ENCODE results near the gene LDB2. TPM values are rescaled to one million over a fixed set of nuclear protein-coding genes. Genes with fewer than 3 reads are reported as not detected.

The LDB2 gene
- total and polyA plus RNA-seq, 2 donors from 2014 or later: 26.9 to 59.9 TPM

- no peaks in the 10 kb centered on the region for H3K27me3 ChIP-seq (ENCODE audit: control insufficient read depth, insufficient read depth, low read length)
- no peak for TF ChIP-seq CTCF (IDR thresholded peaks at IDR 0.05; ENCODE audit: borderline replicate concordance, extremely low read depth, insufficient read depth)
- FAIRE-seq (no peak), DNase-seq (no peak)
- intact Hi-C loops (cut with DNase I): no loop called here
- H3K9me3 ChIP-seq (ENCODE audit: control insufficient read depth in 2 of 3, insufficient read depth in 1 of 3, low read length in 3 of 3): no peaks in the 10 kb centered on the region
- no peak overlapping the region for H3K9ac ChIP-seq (ENCODE audit: low read length in 3 of 3)
- no peaks in the 10 kb centered on the region for H3K4me1 ChIP-seq (ENCODE audit: control insufficient read depth in 2 of 3, insufficient read depth in 2 of 3, low read depth in 1 of 3, low read length in 3 of 3)
- H3K36me3 ChIP-seq (ENCODE audit: control insufficient read depth in 2 of 3, insufficient read depth in 3 of 3, low read length in 3 of 3): no peaks in the 10 kb centered on the region
- no peak overlapping the region for H3K4me3 ChIP-seq (ENCODE audit: low read length in 3 of 3)
- H3K27ac ChIP-seq (ENCODE audit: low read depth in 2 of 2, low read length in 2 of 2): no peak overlapping the region
These were observed 169.1 kb downstream of the LDB2 start for GRCh38 chr4:16729336-16729735.

- intact Hi-C loops (cut with DNase I): no loop called here
These were observed 169.6 kb downstream of the LDB2 start for GRCh38 chr4:16728849-16729248.

GRCh38 chr4:16728111-16728510 is 170.3 kb downstream of the LDB2 start:
- Histone ChIP-seq H3K27ac (ENCODE audit: low read depth in 2 of 2, low read length in 2 of 2) (no peak overlapping the region), H3K36me3 (ENCODE audit: control insufficient read depth in 2 of 3, insufficient read depth in 3 of 3, low read length in 3 of 3) (no peaks in the 10 kb centered on the region), H3K9me3 (ENCODE audit: control insufficient read depth in 2 of 3, insufficient read depth in 1 of 3, low read length in 3 of 3) (no peaks in the 10 kb centered on the region), H3K9ac (ENCODE audit: low read length in 3 of 3) (no peak overlapping the region), H3K4me1 (ENCODE audit: control insufficient read depth in 2 of 3, insufficient read depth in 2 of 3, low read depth in 1 of 3, low read length in 3 of 3) (no peaks in the 10 kb centered on the region), H3K4me3 (ENCODE audit: low read length in 3 of 3) (no peak overlapping the region), H3K27me3 (ENCODE audit: control insufficient read depth, insufficient read depth, low read length) (no peaks in the 10 kb centered on the region)
- intact Hi-C loops (cut with DNase I): no loop called here
- TF ChIP-seq CTCF (IDR thresholded peaks at IDR 0.05; ENCODE audit: borderline replicate concordance, extremely low read depth, insufficient read depth): no peak
- no peak for DNase-seq
- no peak for FAIRE-seq

More at GRCh38 chr4:16728849-16729248, 169.6 kb downstream of the LDB2 start:
- Histone ChIP-seq H3K36me3 (ENCODE audit: control insufficient read depth in 2 of 3, insufficient read depth in 3 of 3, low read length in 3 of 3) (no peaks in the 10 kb centered on the region), H3K27me3 (ENCODE audit: control insufficient read depth, insufficient read depth, low read length) (no peaks in the 10 kb centered on the region), H3K4me3 (ENCODE audit: low read length in 3 of 3) (no peak overlapping the region), H3K9me3 (ENCODE audit: control insufficient read depth in 2 of 3, insufficient read depth in 1 of 3, low read length in 3 of 3) (no peaks in the 10 kb centered on the region), H3K27ac (ENCODE audit: low read depth in 2 of 2, low read length in 2 of 2) (no peak overlapping the region), H3K4me1 (ENCODE audit: control insufficient read depth in 2 of 3, insufficient read depth in 2 of 3, low read depth in 1 of 3, low read length in 3 of 3) (no peaks in the 10 kb centered on the region), H3K9ac (ENCODE audit: low read length in 3 of 3) (no peak overlapping the region)
- DNase-seq (no peak), FAIRE-seq (no peak)
- TF ChIP-seq CTCF (IDR thresholded peaks at IDR 0.05; ENCODE audit: borderline replicate concordance, extremely low read depth, insufficient read depth): no peak

- no peak for FAIRE-seq
- H3K4me1 ChIP-seq (ENCODE audit: control insufficient read depth in 2 of 3, insufficient read depth in 2 of 3, low read depth in 1 of 3, low read length in 3 of 3): no peaks in the 10 kb centered on the region
- intact Hi-C loops (cut with DNase I): no loop called here
- TF ChIP-seq CTCF (IDR thresholded peaks at IDR 0.05; ENCODE audit: borderline replicate concordance, extremely low read depth, insufficient read depth): no peak
- DNase-seq: no peak
- H3K27ac ChIP-seq (ENCODE audit: low read depth in 2 of 2, low read length in 2 of 2): no peak overlapping the region
- no peak overlapping the region for H3K9ac ChIP-seq (ENCODE audit: low read length in 3 of 3)
- no peak overlapping the region for H3K4me3 ChIP-seq (ENCODE audit: low read length in 3 of 3)
- H3K36me3 ChIP-seq (ENCODE audit: control insufficient read depth in 2 of 3, insufficient read depth in 3 of 3, low read length in 3 of 3): no peaks in the 10 kb centered on the region
- H3K27me3 ChIP-seq (ENCODE audit: control insufficient read depth, insufficient read depth, low read length): no peaks in the 10 kb centered on the region
- no peaks in the 10 kb centered on the region for H3K9me3 ChIP-seq (ENCODE audit: control insufficient read depth in 2 of 3, insufficient read depth in 1 of 3, low read length in 3 of 3)
These were observed 171.2 kb downstream of the LDB2 start for GRCh38 chr4:16727218-16727617.

Data from kidney (tissue), 14 donors.